Astrocyte of the spinal cord (primary cell): ENCODE measurements around the gene GFOD1.
"Not testable (repeated sequence)": the region's sequence is repeated elsewhere in the genome, so short reads cannot be mapped to it uniquely, and the experiment has no call there.

Experiments used
- DNase-seq: peaks from one replicate; pipeline ENCODE4 v3.0.0; 2011; ENCODE audit warnings: low read depth, low spot score
- H3K4me3 ChIP-seq: 2 replicates; pipeline ENCODE4 v1.5.1; 2011; ENCODE audit warnings: low read depth, mild to moderate bottlenecking, low read length, moderate library complexity
- in situ Hi-C: cut with HindIII; loops from 2 replicates; pipeline ENCODE4 v1.10.0; 2017; ENCODE audit warnings: low sequenced_read_pairs
- TF ChIP-seq, protein P1 (sequence below): IDR thresholded peaks from 2 replicates; pipeline ENCODE4 v1.5.1; 2012; ENCODE audit warnings: low read depth, mild to moderate bottlenecking, low read length, inconsistent platforms

The GFOD1 gene

GRCh38 chr6:13328076-13328874, 159.1 kb downstream of the GFOD1 start, which contains the start of gene TBC1D7:
Gene TBC1D7, minus strand, starts transcription at chr6:13328537. Its CDS starts 1,639 bp downstream, at chr6:13326898.
- TF ChIP-seq, protein P1, sequence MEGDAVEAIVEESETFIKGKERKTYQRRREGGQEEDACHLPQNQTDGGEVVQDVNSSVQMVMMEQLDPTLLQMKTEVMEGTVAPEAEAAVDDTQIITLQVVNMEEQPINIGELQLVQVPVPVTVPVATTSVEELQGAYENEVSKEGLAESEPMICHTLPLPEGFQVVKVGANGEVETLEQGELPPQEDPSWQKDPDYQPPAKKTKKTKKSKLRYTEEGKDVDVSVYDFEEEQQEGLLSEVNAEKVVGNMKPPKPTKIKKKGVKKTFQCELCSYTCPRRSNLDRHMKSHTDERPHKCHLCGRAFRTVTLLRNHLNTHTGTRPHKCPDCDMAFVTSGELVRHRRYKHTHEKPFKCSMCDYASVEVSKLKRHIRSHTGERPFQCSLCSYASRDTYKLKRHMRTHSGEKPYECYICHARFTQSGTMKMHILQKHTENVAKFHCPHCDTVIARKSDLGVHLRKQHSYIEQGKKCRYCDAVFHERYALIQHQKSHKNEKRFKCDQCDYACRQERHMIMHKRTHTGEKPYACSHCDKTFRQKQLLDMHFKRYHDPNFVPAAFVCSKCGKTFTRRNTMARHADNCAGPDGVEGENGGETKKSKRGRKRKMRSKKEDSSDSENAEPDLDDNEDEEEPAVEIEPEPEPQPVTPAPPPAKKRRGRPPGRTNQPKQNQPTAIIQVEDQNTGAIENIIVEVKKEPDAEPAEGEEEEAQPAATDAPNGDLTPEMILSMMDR = no peak
- in situ Hi-C loops = no loop called here
- H3K4me3 ChIP-seq = peak within 1 kb of the TSS; percentile 87
- DNase-seq = peak; percentile 93

GRCh38 chr6:13327691-13328075, 159.7 kb downstream of the GFOD1 start:
- TF ChIP-seq, protein P1 = no peak
- in situ Hi-C loops = no loop called here
- no peak for DNase-seq
- peak overlapping the region; percentile 87 for H3K4me3 ChIP-seq

DNA sequence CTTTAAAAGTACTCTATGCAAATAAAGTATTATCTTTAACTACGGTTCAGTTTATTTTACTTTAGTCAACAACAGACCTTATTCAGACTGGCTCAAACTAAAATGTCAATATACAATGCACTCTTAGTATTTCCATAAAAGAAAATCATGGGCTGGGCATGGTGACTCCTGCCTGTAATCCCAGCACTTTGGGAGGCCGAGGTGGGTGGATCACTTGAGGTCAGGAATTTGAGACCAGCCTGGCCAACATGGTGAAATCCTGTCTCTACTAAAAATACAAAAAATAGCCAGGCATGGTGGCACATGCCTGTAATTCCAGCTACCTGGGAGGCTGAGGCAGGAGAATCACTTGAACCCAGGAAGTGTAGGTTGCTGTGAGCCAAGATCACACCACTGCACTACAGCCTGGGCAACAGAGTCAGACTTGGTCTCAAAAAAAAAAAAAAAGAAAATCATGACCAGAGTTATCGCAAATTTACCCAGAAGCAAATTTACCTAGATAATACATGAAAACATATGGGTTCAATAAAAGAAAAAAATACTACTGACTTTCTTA, 161.3 kb downstream of the GFOD1 start:
- H3K4me3 ChIP-seq, in situ Hi-C loops, DNase-seq: not testable (repeated sequence)

- in situ Hi-C loops = no loop called here
- H3K4me3 ChIP-seq = no peak overlapping the region
- no peak for DNase-seq
- TF ChIP-seq, protein P1 = no peak
These were observed 167.4 kb downstream of the GFOD1 start for GRCh38 chr6:13319891-13320564.

DNA sequence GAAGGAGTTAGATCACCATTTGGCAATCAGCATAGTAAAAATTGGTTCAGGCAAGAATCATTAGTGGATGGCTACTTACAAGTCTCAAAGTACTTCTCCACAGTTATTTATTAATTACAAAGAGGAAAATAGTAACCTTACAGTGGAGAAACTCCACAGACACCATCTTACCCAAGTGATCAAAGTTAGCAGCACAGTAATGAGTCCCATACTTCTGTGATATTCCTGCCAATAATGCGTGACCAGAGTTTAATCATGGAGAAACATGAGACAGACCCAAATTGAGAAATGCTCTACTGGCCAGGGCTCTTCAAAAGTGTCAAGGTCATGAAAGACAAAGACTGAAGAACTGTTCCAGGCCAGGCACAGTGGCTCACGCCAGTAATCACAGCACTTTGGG, 168.6 kb downstream of the GFOD1 start:
- in situ Hi-C loops = no loop called here
- DNase-seq = no peak
- TF ChIP-seq, protein P1 = no peak
- no peak overlapping the region for H3K4me3 ChIP-seq

DNA sequence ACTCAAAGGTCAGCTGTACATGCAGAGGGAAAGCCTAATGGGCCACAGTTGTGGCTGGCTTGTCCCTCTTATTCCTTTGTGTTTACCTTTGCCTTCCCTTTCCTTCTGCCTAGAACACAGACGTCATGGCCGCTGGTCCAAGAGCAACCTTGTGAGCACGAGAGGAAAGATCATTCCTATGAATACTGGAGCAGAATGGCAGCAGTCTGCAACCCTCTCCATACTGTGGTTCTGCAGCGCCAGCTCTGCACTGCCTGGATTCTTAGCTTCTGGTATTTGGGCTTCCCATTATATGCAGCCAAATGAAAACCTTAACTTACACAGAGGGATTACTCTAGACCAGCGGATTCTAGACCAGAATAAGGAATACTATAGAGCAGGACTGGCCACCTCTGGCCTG, 171.5 kb downstream of the GFOD1 start:
- no peak for DNase-seq
- in situ Hi-C loops = no loop called here
- H3K4me3 ChIP-seq = no peak overlapping the region
- TF ChIP-seq, protein P1 = no peak

GRCh38 chr6:13314806-13315205, 172.6 kb downstream of the GFOD1 start:
- no peak overlapping the region for H3K4me3 ChIP-seq
- in situ Hi-C loops = no loop called here
- TF ChIP-seq, protein P1 = no peak
- no peak for DNase-seq
